ENCODE measurements around the gene ABHD4.
"Not testable (repeated sequence)": the region's sequence is repeated elsewhere in the genome, so short reads cannot be mapped to it uniquely, and the experiment has no call there.

Gene ABHD4, protein sequence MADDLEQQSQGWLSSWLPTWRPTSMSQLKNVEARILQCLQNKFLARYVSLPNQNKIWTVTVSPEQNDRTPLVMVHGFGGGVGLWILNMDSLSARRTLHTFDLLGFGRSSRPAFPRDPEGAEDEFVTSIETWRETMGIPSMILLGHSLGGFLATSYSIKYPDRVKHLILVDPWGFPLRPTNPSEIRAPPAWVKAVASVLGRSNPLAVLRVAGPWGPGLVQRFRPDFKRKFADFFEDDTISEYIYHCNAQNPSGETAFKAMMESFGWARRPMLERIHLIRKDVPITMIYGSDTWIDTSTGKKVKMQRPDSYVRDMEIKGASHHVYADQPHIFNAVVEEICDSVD

DNA sequence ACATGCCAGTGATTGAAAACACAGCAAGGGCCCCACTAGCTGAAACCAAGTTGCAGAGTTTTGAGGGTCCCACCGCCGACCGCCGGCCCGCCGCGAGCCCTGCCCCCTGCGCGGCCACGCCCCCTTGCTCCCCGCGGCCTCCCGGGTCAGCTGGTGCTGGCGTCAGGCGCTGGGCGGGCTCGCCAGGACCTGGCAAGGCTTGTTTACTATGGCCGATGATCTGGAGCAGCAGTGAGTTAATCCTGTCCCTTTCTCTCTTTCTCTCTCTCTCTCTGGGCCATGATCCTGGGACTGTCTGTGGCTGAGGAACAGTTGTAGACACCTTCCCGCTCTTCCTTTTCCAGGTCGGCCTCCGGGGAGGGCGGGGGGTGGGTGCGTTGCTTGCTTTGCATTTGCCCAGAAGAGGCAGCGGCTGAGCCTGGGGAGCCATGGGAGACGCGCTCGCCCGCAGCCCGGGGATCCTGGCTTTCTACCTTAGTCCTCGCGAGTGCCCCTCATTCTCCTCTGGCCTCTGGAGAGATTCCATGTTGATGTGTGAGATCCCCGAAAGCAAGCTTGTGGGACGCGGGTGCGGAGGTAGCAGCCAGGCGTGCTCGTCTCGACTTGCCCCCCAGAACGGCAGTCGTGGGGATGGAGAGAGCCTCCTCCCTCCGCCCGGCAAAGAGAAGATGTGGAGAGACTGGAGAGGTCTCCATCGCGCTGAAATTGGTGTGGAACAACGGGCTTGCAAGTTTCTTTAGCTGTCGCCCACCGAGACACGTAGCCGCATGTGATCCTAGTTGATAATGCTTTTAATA, at the start of gene ABHD4:
TSS of gene ABHD4 (plus strand) at position 202 of the 797 bp plus-strand sequence. CDS start at position 209, 7 bp downstream.
- DNase-seq (ENCODE audit: insufficient read length, low spot score) = peak; percentile 55
- TF ChIP-seq POLR2A (IDR thresholded peaks at IDR 0.05; ENCODE audit: low read depth, low read length) = peak; percentile 34; the same call in 1 of the 2 replicates
- no peak for FAIRE-seq

GRCh38 chr14:22549324-22549962, 48.7 kb upstream of the ABHD4 start:
- TF ChIP-seq POLR2A (IDR thresholded peaks at IDR 0.05; ENCODE audit: low read depth, low read length) = no peak
- DNase-seq (ENCODE audit: insufficient read length, low spot score) (no peak), FAIRE-seq (no peak)

GRCh38 chr14:22549981-22550673, 48.0 kb upstream of the ABHD4 start:
- FAIRE-seq = no peak
- no peak for TF ChIP-seq POLR2A (IDR thresholded peaks at IDR 0.05; ENCODE audit: low read depth, low read length)
- DNase-seq (ENCODE audit: insufficient read length, low spot score) = no peak

DNA sequence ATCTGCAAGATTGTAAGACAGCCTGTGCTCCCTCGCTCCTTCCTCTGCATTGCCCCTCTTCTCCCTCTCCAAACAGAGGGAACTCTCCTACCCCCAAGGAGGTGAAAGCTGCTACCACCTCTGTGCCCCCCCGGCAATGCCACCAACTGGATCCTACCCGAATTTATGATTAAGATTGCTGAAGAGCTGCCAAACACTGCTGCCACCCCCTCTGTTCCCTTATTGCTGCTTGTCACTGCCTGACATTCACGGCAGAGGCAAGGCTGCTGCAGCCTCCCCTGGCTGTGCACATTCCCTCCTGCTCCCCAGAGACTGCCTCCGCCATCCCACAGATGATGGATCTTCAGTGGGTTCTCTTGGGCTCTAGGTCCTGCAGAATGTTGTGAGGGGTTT, 46.5 kb upstream of the ABHD4 start:
- FAIRE-seq (no peak), DNase-seq (ENCODE audit: insufficient read length, low spot score) (no peak)
- TF ChIP-seq POLR2A (IDR thresholded peaks at IDR 0.05; ENCODE audit: low read depth, low read length) = no peak

DNA sequence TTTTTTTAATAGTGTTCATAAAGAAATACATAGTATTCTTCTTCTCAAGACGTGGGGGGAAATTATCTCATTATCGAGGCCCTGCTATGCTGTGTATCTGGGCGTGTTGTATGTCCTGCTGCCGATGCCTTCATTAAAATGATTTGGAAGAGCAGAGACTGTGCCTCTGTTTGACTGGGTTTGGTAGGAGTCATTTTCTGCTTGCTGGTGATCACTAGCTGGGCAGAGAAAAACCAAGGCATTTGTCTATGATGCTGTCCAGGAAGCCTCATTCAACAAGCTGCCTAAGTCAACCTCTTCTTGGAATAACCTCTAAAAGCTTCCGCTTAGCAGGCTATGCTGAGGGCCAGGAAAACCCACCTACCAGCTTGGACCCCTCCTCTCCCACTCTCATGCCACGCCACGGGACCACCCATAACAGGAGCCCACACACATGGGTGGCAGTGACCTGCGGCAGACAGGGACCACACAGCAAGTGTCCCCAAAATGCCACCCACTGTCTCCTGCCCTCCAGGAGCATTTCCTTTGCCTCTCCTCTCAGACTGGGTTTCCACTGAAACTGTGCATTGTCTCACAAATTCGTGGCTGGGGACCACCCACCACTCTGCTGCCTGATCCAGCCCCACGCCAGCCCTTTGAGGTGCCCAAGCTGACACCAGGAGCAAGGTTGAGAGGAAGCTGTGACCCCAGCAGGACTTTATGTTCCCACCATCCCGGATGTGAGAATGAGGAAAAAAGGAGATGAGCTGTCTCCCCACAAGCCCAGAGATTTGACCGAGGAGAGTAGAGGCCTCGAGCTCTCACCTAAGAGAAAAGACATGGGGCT, 45.9 kb upstream of the ABHD4 start:
- no peak for DNase-seq (ENCODE audit: insufficient read length, low spot score)
- no peak for TF ChIP-seq POLR2A (IDR thresholded peaks at IDR 0.05; ENCODE audit: low read depth, low read length)
- FAIRE-seq = no peak

- TF ChIP-seq POLR2A (IDR thresholded peaks at IDR 0.05; ENCODE audit: low read depth, low read length) = no peak
- no peak for DNase-seq (ENCODE audit: insufficient read length, low spot score)
- no peak for FAIRE-seq
These were observed 45.3 kb upstream of the ABHD4 start for GRCh38 chr14:22552827-22553076.

- no peak for DNase-seq (ENCODE audit: insufficient read length, low spot score)
- FAIRE-seq = no peak
- TF ChIP-seq POLR2A (IDR thresholded peaks at IDR 0.05; ENCODE audit: low read depth, low read length) = no peak
These were observed 44.7 kb upstream of the ABHD4 start for GRCh38 chr14:22553445-22553844.

DNA sequence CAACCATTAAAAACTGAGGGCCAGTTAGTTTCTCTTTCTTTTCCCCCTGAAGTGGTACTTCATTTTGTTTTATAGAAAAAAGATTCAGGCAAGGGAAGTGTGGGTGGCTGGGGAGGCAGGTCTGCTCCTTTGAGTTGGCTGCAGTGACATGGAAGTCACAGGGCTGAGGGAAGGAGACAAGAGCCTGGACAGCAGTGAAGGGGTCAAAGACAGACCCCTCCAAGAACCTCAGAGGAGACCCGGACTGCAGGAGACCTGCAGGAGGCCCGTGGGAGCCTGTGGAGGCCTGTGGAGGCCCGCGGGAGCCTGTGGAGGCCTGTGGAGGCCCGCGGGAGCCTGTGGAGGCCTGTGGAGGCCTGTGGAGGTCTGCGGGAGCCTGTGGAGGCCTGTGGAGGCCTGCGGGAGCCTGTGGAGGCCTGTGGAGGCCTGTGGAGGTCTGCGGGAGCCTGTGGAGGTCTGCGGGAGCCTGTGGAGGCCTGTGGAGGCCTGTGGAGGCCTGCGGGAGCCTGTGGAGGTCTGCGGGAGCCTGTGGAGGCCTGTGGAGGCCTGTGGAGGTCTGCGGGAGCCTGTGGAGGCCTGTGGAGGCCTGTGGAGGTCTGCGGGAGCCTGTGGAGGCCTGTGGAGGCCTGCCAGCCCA, 44.1 kb upstream of the ABHD4 start:
- not testable (repeated sequence) for FAIRE-seq; DNase-seq (ENCODE audit: insufficient read length, low spot score)

GRCh38 chr14:22554498-22555383, 43.4 kb upstream of the ABHD4 start:
- FAIRE-seq = no peak
- no peak for TF ChIP-seq POLR2A (IDR thresholded peaks at IDR 0.05; ENCODE audit: low read depth, low read length)
- DNase-seq (ENCODE audit: insufficient read length, low spot score) = no peak

- no peak for FAIRE-seq
- DNase-seq (ENCODE audit: insufficient read length, low spot score) = no peak
- TF ChIP-seq POLR2A (IDR thresholded peaks at IDR 0.05; ENCODE audit: low read depth, low read length) = no peak
These were observed 42.6 kb upstream of the ABHD4 start for GRCh38 chr14:22555384-22556011.

Data from H54 (cell line).